ENCODE results near the gene ERO1B. TPM values are rescaled to one million over a fixed set of nuclear protein-coding genes. Genes with fewer than 3 reads are reported as not detected.

ERO1B gene
- total RNA-seq, 6 donors from 2014 or later = 4.1 to 14.5 (median 6.8) TPM

- no peak for DNase-seq
- Histone ChIP-seq H3K9me3 (no peaks in the 10 kb centered on the region), H3K27me3 (no peaks in the 10 kb centered on the region), H3K4me1 (peaks cover 8 to 16% (median 12%) of the 10 kb centered on the region in 4 donors), H3K4me3 (no peak overlapping the region), H3K36me3 (no peaks in the 10 kb centered on the region), H3K27ac (no peak overlapping the region)
- no peak for ATAC-seq (ENCODE audit: low FRiP score in 2 of 2)
- no peak for TF ChIP-seq EP300 (IDR thresholded peaks at IDR 0.05)
- TF ChIP-seq POLR2A (IDR thresholded peaks at IDR 0.05) = no peak
- no peak for TF ChIP-seq POLR2AphosphoS5 (IDR thresholded peaks at IDR 0.05)
- WGBS, 2 donors = 66 to 67% methylated on average over 2 of the region's 2 CpGs
Measured at GRCh38 chr1:236284291-236284721, 2.5 kb upstream of the ERO1B start.

GRCh38 chr1:236282719-236283118 is 961 bp upstream of the ERO1B start:
- peaks cover 8 to 16% (median 12%) of the 10 kb centered on the region in 4 donors for H3K4me1 ChIP-seq
- no peaks in the 10 kb centered on the region for H3K36me3 ChIP-seq
- TF ChIP-seq POLR2A (IDR thresholded peaks at IDR 0.05) (no peak), EP300 (IDR thresholded peaks at IDR 0.05) (no peak), CTCF (IDR thresholded peaks at IDR 0.05) (no peak), POLR2AphosphoS5 (IDR thresholded peaks at IDR 0.05) (no peak)
- no peak overlapping the region for H3K27ac ChIP-seq
- WGBS, 2 donors = 69 to 75% methylated on average over 2 of the region's 2 CpGs
- ATAC-seq (ENCODE audit: low FRiP score in 2 of 2) (no peak), DNase-seq (no peak)
- H3K4me3 ChIP-seq = peak overlapping the region in 3 of 4 donors; percentile 70 to 98 (median 88)
- H3K9me3 ChIP-seq = no peaks in the 10 kb centered on the region
- H3K27me3 ChIP-seq = no peaks in the 10 kb centered on the region

- DNase-seq = no peak
- Histone ChIP-seq H3K27ac (peak overlapping the region in 3 of 4 donors; percentile 83 to 88 (median 87)), H3K9me3 (no peaks in the 10 kb centered on the region), H3K4me3 (peak overlapping the region; percentile 66 to 98 (median 79)), H3K4me1 (peaks cover 8 to 16% (median 12%) of the 10 kb centered on the region in 4 donors), H3K27me3 (no peaks in the 10 kb centered on the region), H3K36me3 (no peaks in the 10 kb centered on the region)
- ATAC-seq (ENCODE audit: low FRiP score in 2 of 2) = no peak
- TF ChIP-seq POLR2AphosphoS5 (IDR thresholded peaks at IDR 0.05) (no peak), EP300 (IDR thresholded peaks at IDR 0.05) (no peak), CTCF (IDR thresholded peaks at IDR 0.05) (no peak), POLR2A (IDR thresholded peaks at IDR 0.05) (no peak)
- 10 to 13% methylated on average over 7 of the region's 7 CpGs for WGBS, 2 donors
Measured at GRCh38 chr1:236282425-236282716, 613 bp upstream of the ERO1B start.

GRCh38 chr1:236281198-236281653 is 532 bp downstream of the ERO1B start:
- Histone ChIP-seq H3K27ac (peak overlapping the region; percentile 76 to 88 (median 85)), H3K9me3 (no peaks in the 10 kb centered on the region), H3K27me3 (no peaks in the 10 kb centered on the region), H3K4me1 (peaks cover 8 to 16% (median 12%) of the 10 kb centered on the region in 4 donors), H3K4me3 (peak overlapping the region; percentile 70 to 98 (median 86)), H3K36me3 (no peaks in the 10 kb centered on the region)
- no peak for TF ChIP-seq POLR2AphosphoS5 (IDR thresholded peaks at IDR 0.05)
- DNase-seq (peak in 1 of 2 donors; percentile 36), ATAC-seq (ENCODE audit: low FRiP score in 2 of 2) (peak; percentile 64 to 75)
- WGBS, 2 donors = 1 to 2% methylated on average over 24 to 32 of the region's 38 CpGs

GRCh38 chr1:236280438-236281197 is 1.1 kb downstream of the ERO1B start:
- ATAC-seq (ENCODE audit: low FRiP score in 2 of 2) = no peak
- DNase-seq = peak in 1 of 2 donors; percentile 26
- TF ChIP-seq EP300 (IDR thresholded peaks at IDR 0.05) = no peak
- no peak for TF ChIP-seq POLR2AphosphoS5 (IDR thresholded peaks at IDR 0.05)
- no peak for TF ChIP-seq CTCF (IDR thresholded peaks at IDR 0.05)
- TF ChIP-seq POLR2A (IDR thresholded peaks at IDR 0.05) = no peak
- Histone ChIP-seq H3K4me3 (peak overlapping the region; percentile 70 to 98 (median 86)), H3K9me3 (no peaks in the 10 kb centered on the region), H3K36me3 (no peaks in the 10 kb centered on the region), H3K4me1 (peaks cover 8 to 16% (median 12%) of the 10 kb centered on the region in 4 donors), H3K27ac (peak overlapping the region; percentile 76 to 88 (median 85)), H3K27me3 (no peaks in the 10 kb centered on the region)
- 17 to 38% methylated on average over 7 to 13 of the region's 13 CpGs for WGBS, 2 donors

Measured in upper lobe of left lung (tissue), 6 donors.